ENCODE measurements around the gene CLIP1.
"Not testable (repeated sequence)": the region's sequence is repeated elsewhere in the genome, so short reads cannot be mapped to it uniquely, and the experiment has no call there.

The CLIP1 gene

GRCh38 chr12:122308811-122309210 lies 113.7 kb downstream of the CLIP1 start:
- no peak for DNase-seq

- DNase-seq, result no peak
Observed at GRCh38 chr12:122306407-122306806, 116.1 kb downstream of the CLIP1 start.

- no peak for DNase-seq
Observed at GRCh38 chr12:122304924-122305323, 117.5 kb downstream of the CLIP1 start.

- DNase-seq, result no peak
Observed at GRCh38 chr12:122303068-122303467, 119.4 kb downstream of the CLIP1 start.

- DNase-seq, result no peak
Observed at GRCh38 chr12:122298071-122298748, 124.3 kb downstream of the CLIP1 start.

- no peak for DNase-seq
Observed at GRCh38 chr12:122297494-122297893, 125.0 kb downstream of the CLIP1 start.

- DNase-seq, result no peak
Observed at GRCh38 chr12:122295877-122296276, 126.6 kb downstream of the CLIP1 start.

- DNase-seq, result no peak
Observed at GRCh38 chr12:122293081-122293480, 129.4 kb downstream of the CLIP1 start.

GRCh38 chr12:122291431-122291830 lies 131.0 kb downstream of the CLIP1 start:
- DNase-seq, result no peak

GRCh38 chr12:122283680-122284079 lies 138.8 kb downstream of the CLIP1 start:
- no peak for DNase-seq

GRCh38 chr12:122282061-122282460 lies 140.4 kb downstream of the CLIP1 start:
- no peak for DNase-seq

GRCh38 chr12:122276242-122276641 lies 146.2 kb downstream of the CLIP1 start:
- no peak for DNase-seq

- no peak for DNase-seq
Observed at GRCh38 chr12:122275459-122275858, 147.0 kb downstream of the CLIP1 start.

GRCh38 chr12:122266230-122266901 lies 156.1 kb downstream of the CLIP1 start, which contains the start of gene VPS33A:
Gene VPS33A (minus strand): TSS chr12:122266494. CDS start chr12:122266408, 86 bp downstream.
- DNase-seq, result peak; percentile 90

- no peak for DNase-seq
Observed at GRCh38 chr12:122265886-122266229, 156.6 kb downstream of the CLIP1 start.

- DNase-seq, result no peak
Observed at GRCh38 chr12:122265476-122265875, 157.0 kb downstream of the CLIP1 start.

GRCh38 chr12:122260735-122261134 lies 161.7 kb downstream of the CLIP1 start:
- not testable (repeated sequence) for DNase-seq

GRCh38 chr12:122258939-122259338 lies 163.5 kb downstream of the CLIP1 start:
- not testable (repeated sequence) for DNase-seq

GRCh38 chr12:122258462-122258861 lies 164.0 kb downstream of the CLIP1 start:
- not testable (repeated sequence) for DNase-seq

GRCh38 chr12:122250536-122250935 lies 171.9 kb downstream of the CLIP1 start:
- DNase-seq, result no peak

GRCh38 chr12:122250047-122250446 lies 172.4 kb downstream of the CLIP1 start:
- peak; percentile 39 for DNase-seq

- no peak for DNase-seq
Observed at GRCh38 chr12:122245553-122245952, 176.9 kb downstream of the CLIP1 start.

GRCh38 chr12:122244565-122245371 lies 177.7 kb downstream of the CLIP1 start:
- DNase-seq, result no peak

GRCh38 chr12:122243965-122244364 lies 178.5 kb downstream of the CLIP1 start:
- DNase-seq, result no peak
